ENCODE results near the gene ATF4.

ATF4 gene

DNA sequence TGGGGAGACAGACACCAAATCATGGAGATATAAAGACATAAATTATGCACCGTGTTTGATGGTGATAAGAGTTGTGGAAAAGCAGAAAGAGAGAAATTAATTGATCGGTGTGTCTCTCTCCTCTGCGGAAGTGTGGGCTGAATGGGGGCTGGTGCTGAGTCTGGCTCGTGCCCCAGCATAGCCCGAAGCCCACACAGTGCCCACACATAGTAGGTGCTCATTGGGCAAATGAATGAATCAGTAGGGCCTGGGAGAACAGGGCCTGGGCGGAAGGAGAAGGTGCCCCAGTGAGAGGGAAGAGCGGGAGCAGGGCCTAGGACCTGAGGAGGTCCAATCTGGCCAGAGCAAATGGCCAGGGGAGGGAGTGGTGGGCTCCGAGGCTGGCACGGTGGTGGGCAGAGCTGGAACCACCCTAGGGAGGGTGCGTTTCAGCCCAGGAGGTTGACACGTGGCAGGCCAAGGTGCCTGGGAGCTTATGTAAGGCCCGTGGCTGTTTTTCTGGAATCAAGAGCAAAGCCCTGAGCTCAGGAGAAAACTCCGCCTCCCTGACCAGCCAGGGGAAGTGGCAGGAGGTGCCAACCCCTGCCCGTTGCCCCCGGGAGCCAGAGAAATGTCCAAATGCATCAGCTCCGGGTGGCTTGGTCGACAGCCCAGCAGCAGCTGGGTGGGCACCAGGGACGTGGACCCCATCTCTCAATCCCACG lies 48.1 kb downstream of the ATF4 start:
- H2BK12ac ChIP-seq (ENCODE audit: low read length): no peak overlapping the region
- DNase-seq (ENCODE audit: low spot score): no peak
- whole genome bisulfite sequencing, 2 donors (ENCODE audit: extremely low coverage in 2 of 2, insufficient read length in 2 of 2, insufficient replicate concordance in 1 of 2): 100% methylated on average over 2 of the region's 19 CpGs; no CpG with 5 or more reads in 1 of the 2 donors
- no peak overlapping the region for H2AFZ ChIP-seq (ENCODE audit: low read length)
- H2AK5ac ChIP-seq (ENCODE audit: low read depth, low read length): peak overlapping the region; percentile 32
- no peaks in the 10 kb centered on the region for H3K79me1 ChIP-seq (ENCODE audit: low read depth, low read length)
- peak overlapping the region; percentile 45 for H2BK15ac ChIP-seq (ENCODE audit: low read length)
- H2BK120ac ChIP-seq (ENCODE audit: low read depth, low read length): no peak overlapping the region
- peaks cover 0 to 11% of the 10 kb centered on the region in 2 donors for H3K9me3 ChIP-seq (replicated peaks in 1 of 2; ENCODE audit: control insufficient read depth in 2 of 2, insufficient read depth in 1 of 2, low read depth in 1 of 2, low read length in 2 of 2)
- H3K4me2 ChIP-seq (ENCODE audit: insufficient read depth, low read length, poor library complexity, severe bottlenecking): no peak overlapping the region
- H3K4me3 ChIP-seq (ENCODE audit: low read length in 2 of 2): no peak overlapping the region
- H3K14ac ChIP-seq (ENCODE audit: low read length): no peak overlapping the region
- no peak overlapping the region for H4K91ac ChIP-seq (ENCODE audit: low read depth, low read length, poor library complexity)
- no peak overlapping the region for H3K4ac ChIP-seq (ENCODE audit: low read length)
- no peak overlapping the region for H3K23ac ChIP-seq (ENCODE audit: low read depth, low read length, poor library complexity)
- H3K4me1 ChIP-seq (ENCODE audit: control insufficient read depth in 2 of 2, insufficient read depth in 1 of 2, low read depth in 1 of 2, low read length in 2 of 2): peaks cover 0 to 2% of the 10 kb centered on the region in 2 donors
- H4K8ac ChIP-seq (ENCODE audit: low read depth, low read length): no peak overlapping the region
- H3K9ac ChIP-seq (ENCODE audit: low read depth, low read length, poor library complexity): no peak overlapping the region
- H3K18ac ChIP-seq (ENCODE audit: low read length): peak overlapping the region; percentile 67
- peak overlapping the region; percentile 55 for H2BK5ac ChIP-seq (ENCODE audit: low read length)
- no peak overlapping the region for H3K27ac ChIP-seq (replicated peaks; ENCODE audit: low read length)
- peaks cover 0 to 7% (median 4%) of the 10 kb centered on the region in 3 experiments for H3K27me3 ChIP-seq (ENCODE audit: control insufficient read depth in 3 of 3, insufficient read depth in 3 of 3, low read depth in 1 of 3, low read length in 3 of 3)
- H3K36me3 ChIP-seq (replicated peaks in 1 of 2; ENCODE audit: control insufficient read depth in 2 of 2, insufficient read depth in 2 of 2, low read length in 2 of 2): peaks cover 0 to 3% of the 10 kb centered on the region in 2 donors

DNA sequence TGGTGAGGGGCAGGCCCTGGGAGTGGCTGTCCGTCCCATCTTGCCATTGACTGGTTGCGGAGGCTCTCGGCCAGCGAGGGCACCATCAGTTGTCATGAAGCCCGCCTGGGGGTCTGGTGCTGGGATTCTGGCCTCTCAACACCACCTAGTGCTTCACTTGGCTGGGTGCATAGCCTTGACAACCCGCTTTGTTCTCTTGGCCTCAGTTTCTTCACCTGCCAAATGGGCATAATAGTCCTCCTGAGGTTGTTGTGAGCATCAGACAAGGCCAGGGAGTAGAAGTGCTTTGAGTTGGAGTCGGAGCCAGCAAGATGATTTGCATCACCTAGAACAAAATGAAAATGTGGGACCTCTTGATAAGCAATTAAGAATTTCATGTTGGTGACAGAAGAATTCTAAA lies 48.7 kb downstream of the ATF4 start:
- peaks cover 0 to 13% (median 2%) of the 10 kb centered on the region in 3 experiments for H3K27me3 ChIP-seq (ENCODE audit: control insufficient read depth in 3 of 3, insufficient read depth in 3 of 3, low read depth in 1 of 3, low read length in 3 of 3)
- no peak overlapping the region for H3K4me2 ChIP-seq (ENCODE audit: insufficient read depth, low read length, poor library complexity, severe bottlenecking)
- WGBS, 2 donors (ENCODE audit: extremely low coverage in 2 of 2, insufficient read length in 2 of 2, insufficient replicate concordance in 1 of 2): no CpG with 5 or more reads among the region's 7 CpGs
- no peak overlapping the region for H3K23ac ChIP-seq (ENCODE audit: low read depth, low read length, poor library complexity)
- H3K27ac ChIP-seq (replicated peaks; ENCODE audit: low read length): no peak overlapping the region
- no peak overlapping the region for H2BK15ac ChIP-seq (ENCODE audit: low read length)
- peak overlapping the region; percentile 32 for H2AK5ac ChIP-seq (ENCODE audit: low read depth, low read length)
- no peak overlapping the region for H3K9ac ChIP-seq (ENCODE audit: low read depth, low read length, poor library complexity)
- no peak overlapping the region for H3K4ac ChIP-seq (ENCODE audit: low read length)
- H3K4me1 ChIP-seq (ENCODE audit: control insufficient read depth in 2 of 2, insufficient read depth in 1 of 2, low read depth in 1 of 2, low read length in 2 of 2): peaks cover 0 to 2% of the 10 kb centered on the region in 2 donors
- H2AFZ ChIP-seq (ENCODE audit: low read length): no peak overlapping the region
- H3K9me3 ChIP-seq (replicated peaks in 1 of 2; ENCODE audit: control insufficient read depth in 2 of 2, insufficient read depth in 1 of 2, low read depth in 1 of 2, low read length in 2 of 2): peaks cover 0 to 4% of the 10 kb centered on the region in 2 donors
- no peak for DNase-seq (ENCODE audit: low spot score)
- H3K4me3 ChIP-seq (ENCODE audit: low read length in 2 of 2): no peak overlapping the region
- no peak overlapping the region for H4K91ac ChIP-seq (ENCODE audit: low read depth, low read length, poor library complexity)
- H3K14ac ChIP-seq (ENCODE audit: low read length): no peak overlapping the region
- H4K8ac ChIP-seq (ENCODE audit: low read depth, low read length): no peak overlapping the region
- H3K18ac ChIP-seq (ENCODE audit: low read length): no peak overlapping the region
- peaks cover 0 to 1% of the 10 kb centered on the region in 2 donors for H3K36me3 ChIP-seq (replicated peaks in 1 of 2; ENCODE audit: control insufficient read depth in 2 of 2, insufficient read depth in 2 of 2, low read length in 2 of 2)
- no peak overlapping the region for H2BK12ac ChIP-seq (ENCODE audit: low read length)
- H2BK5ac ChIP-seq (ENCODE audit: low read length): peak overlapping the region; percentile 55
- no peak overlapping the region for H2BK120ac ChIP-seq (ENCODE audit: low read depth, low read length)
- H3K79me1 ChIP-seq (ENCODE audit: low read depth, low read length): no peaks in the 10 kb centered on the region

DNA sequence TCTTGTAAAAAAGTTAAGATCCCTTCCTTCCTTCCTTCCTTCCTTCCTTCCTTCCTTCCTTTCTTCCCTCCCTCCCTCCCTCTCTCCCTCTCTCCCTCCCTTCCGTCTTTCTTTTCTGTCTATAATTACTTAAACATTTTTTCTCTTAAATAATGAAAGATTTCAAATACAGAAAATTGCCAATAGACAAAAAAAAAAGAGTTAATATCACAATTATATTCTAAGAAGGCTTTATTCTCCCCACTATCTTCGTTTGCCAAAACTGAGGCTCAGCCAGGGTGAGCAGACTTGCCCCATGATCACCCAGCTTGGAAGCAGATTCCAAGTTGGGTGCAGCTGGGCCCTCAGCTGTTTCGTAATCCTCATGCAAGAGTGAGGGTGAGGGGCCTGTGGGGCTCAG lies 49.9 kb downstream of the ATF4 start:
- Histone ChIP-seq H3K4me3 (ENCODE audit: low read length in 2 of 2) (no peak overlapping the region), H2BK120ac (ENCODE audit: low read depth, low read length) (no peak overlapping the region), H3K4ac (ENCODE audit: low read length) (no peak overlapping the region), H3K36me3 (replicated peaks in 1 of 2; ENCODE audit: control insufficient read depth in 2 of 2, insufficient read depth in 2 of 2, low read length in 2 of 2) (no peaks in the 10 kb centered on the region), H4K8ac (ENCODE audit: low read depth, low read length) (no peak overlapping the region), H3K4me1 (ENCODE audit: control insufficient read depth in 2 of 2, insufficient read depth in 1 of 2, low read depth in 1 of 2, low read length in 2 of 2) (no peaks in the 10 kb centered on the region), H2AFZ (ENCODE audit: low read length) (no peak overlapping the region), H3K9me3 (replicated peaks in 1 of 2; ENCODE audit: control insufficient read depth in 2 of 2, insufficient read depth in 1 of 2, low read depth in 1 of 2, low read length in 2 of 2) (peaks cover 0 to 2% of the 10 kb centered on the region in 2 donors), H2BK15ac (ENCODE audit: low read length) (no peak overlapping the region), H3K23ac (ENCODE audit: low read depth, low read length, poor library complexity) (no peak overlapping the region), H2BK12ac (ENCODE audit: low read length) (no peak overlapping the region), H2AK5ac (ENCODE audit: low read depth, low read length) (peak overlapping the region; percentile 72), H4K91ac (ENCODE audit: low read depth, low read length, poor library complexity) (no peak overlapping the region), H3K18ac (ENCODE audit: low read length) (no peak overlapping the region), H3K9ac (ENCODE audit: low read depth, low read length, poor library complexity) (peak overlapping the region; percentile 15), H3K79me1 (ENCODE audit: low read depth, low read length) (no peaks in the 10 kb centered on the region), H3K27me3 (ENCODE audit: control insufficient read depth in 3 of 3, insufficient read depth in 3 of 3, low read depth in 1 of 3, low read length in 3 of 3) (peaks cover 0 to 22% (median 0%) of the 10 kb centered on the region in 3 experiments), H2BK5ac (ENCODE audit: low read length) (no peak overlapping the region), H3K14ac (ENCODE audit: low read length) (peak overlapping the region; percentile 25), H3K27ac (replicated peaks; ENCODE audit: low read length) (no peak overlapping the region), H3K4me2 (ENCODE audit: insufficient read depth, low read length, poor library complexity, severe bottlenecking) (no peak overlapping the region)
- WGBS, 2 donors (ENCODE audit: extremely low coverage in 2 of 2, insufficient read length in 2 of 2, insufficient replicate concordance in 1 of 2): no CpG with 5 or more reads among the region's 3 CpGs
- DNase-seq (ENCODE audit: low spot score): no peak

- peaks cover 0 to 25% (median 0%) of the 10 kb centered on the region in 3 experiments for H3K27me3 ChIP-seq (ENCODE audit: control insufficient read depth in 3 of 3, insufficient read depth in 3 of 3, low read depth in 1 of 3, low read length in 3 of 3)
- peak within 1 kb of the TSS; percentile 15 for H3K9ac ChIP-seq (ENCODE audit: low read depth, low read length, poor library complexity)
- WGBS, 2 donors (ENCODE audit: extremely low coverage in 2 of 2, insufficient read length in 2 of 2, insufficient replicate concordance in 1 of 2): no CpG with 5 or more reads among the region's 14 CpGs
- H3K4me1 ChIP-seq (ENCODE audit: control insufficient read depth in 2 of 2, insufficient read depth in 1 of 2, low read depth in 1 of 2, low read length in 2 of 2): no peaks in the 10 kb centered on the region
- peak within 1 kb of the TSS; percentile 72 for H2AK5ac ChIP-seq (ENCODE audit: low read depth, low read length)
- H3K9me3 ChIP-seq (replicated peaks in 1 of 2; ENCODE audit: control insufficient read depth in 2 of 2, insufficient read depth in 1 of 2, low read depth in 1 of 2, low read length in 2 of 2): peaks cover 0 to under 1% of the 10 kb centered on the region in 2 donors
- peak within 1 kb of the TSS in 1 of 2 donors; percentile 21 for H3K4me3 ChIP-seq (ENCODE audit: low read length in 2 of 2)
- H3K79me1 ChIP-seq (ENCODE audit: low read depth, low read length): no peaks in the 10 kb centered on the region
- H2BK15ac ChIP-seq (ENCODE audit: low read length): peak within 1 kb of the TSS; percentile 93
- H3K23ac ChIP-seq (ENCODE audit: low read depth, low read length, poor library complexity): no peak within 1 kb of the TSS
- peak within 1 kb of the TSS; percentile 63 for H3K18ac ChIP-seq (ENCODE audit: low read length)
- no peak within 1 kb of the TSS for H3K27ac ChIP-seq (replicated peaks; ENCODE audit: low read length)
- H3K4me2 ChIP-seq (ENCODE audit: insufficient read depth, low read length, poor library complexity, severe bottlenecking): no peak within 1 kb of the TSS
- no peak within 1 kb of the TSS for H4K8ac ChIP-seq (ENCODE audit: low read depth, low read length)
- H2AFZ ChIP-seq (ENCODE audit: low read length): no peak within 1 kb of the TSS
- H4K91ac ChIP-seq (ENCODE audit: low read depth, low read length, poor library complexity): no peak within 1 kb of the TSS
- peak within 1 kb of the TSS; percentile 25 for H3K14ac ChIP-seq (ENCODE audit: low read length)
- H3K36me3 ChIP-seq (replicated peaks in 1 of 2; ENCODE audit: control insufficient read depth in 2 of 2, insufficient read depth in 2 of 2, low read length in 2 of 2): no peaks in the 10 kb centered on the region
- DNase-seq (ENCODE audit: low spot score): no peak
- H2BK5ac ChIP-seq (ENCODE audit: low read length): no peak within 1 kb of the TSS
- no peak within 1 kb of the TSS for H2BK120ac ChIP-seq (ENCODE audit: low read depth, low read length)
- no peak within 1 kb of the TSS for H3K4ac ChIP-seq (ENCODE audit: low read length)
- no peak within 1 kb of the TSS for H2BK12ac ChIP-seq (ENCODE audit: low read length)
These were observed 50.3 kb downstream of the ATF4 start, which contains the start of gene CACNA1I for GRCh38 chr22:39570665-39571064. Gene CACNA1I (plus strand): TSS chr22:39570753. CDS start chr22:39570753, 0 bp downstream.
